IMR-90 (cell line): Measurements from ENCODE around the gene UTP14A. TPM values are rescaled to one million over a fixed set of nuclear protein-coding genes. Genes with fewer than 3 reads are reported as not detected.
"Not testable (repeated sequence)": the region's sequence is repeated elsewhere in the genome, so short reads cannot be mapped to it uniquely, and the experiment has no call there.

ENCODE experiments used
- ATAC-seq: fragments of 200-7000 bp; cut with Tn5 transposase; 2 replicates; pipeline ENCODE4 v1.9.1; 2020; ENCODE audit warnings: low read depth, mild to moderate bottlenecking, moderate library complexity
- BruUV-seq: library from RNA; stranded (reverse); fragments of 400-500 nt; replicated peaks from 2 replicates; lab custom pipeline; 2021; lab: Mats Ljungman, UMichigan
- CTCF ChIA-PET: fragments of 300-600 bp; formaldehyde crosslinking; extraction: SDS; loops from one replicate; lab custom pipeline; 2021; ENCODE audit warnings: antibody characterized with exemption; lab: Yijun Ruan, JAX
- POLR2A ChIA-PET: fragments of 300-600 bp; sonication (Branson Sonifier 250); formaldehyde crosslinking; loops from one replicate; lab custom pipeline; 2022; ENCODE audit warnings: antibody characterized with exemption; ENCODE audit not compliant: unreplicated experiment; lab: Charles Lee
- DNase-seq: peaks from one replicate; pipeline ENCODE4 v3.0.0; 2013
- H2AFZ ChIP-seq: replicated peaks from 2 replicates; pipeline ENCODE3; 2013; ENCODE audit warnings: low read length, mild to moderate bottlenecking; ENCODE audit not compliant: poor library complexity
- H2AK5ac ChIP-seq: 2 replicates; pipeline ENCODE4 v1.6.1; 2013; ENCODE audit warnings: low read depth, low read length, inconsistent platforms
- H2AK9ac ChIP-seq: replicated peaks from 2 replicates; pipeline ENCODE3; 2013; ENCODE audit warnings: mild to moderate bottlenecking, low read depth, low read length, moderate library complexity; ENCODE audit not compliant: poor library complexity
- H2BK120ac ChIP-seq: 2 replicates; pipeline ENCODE4 v1.6.1; 2013; ENCODE audit warnings: low read depth, low read length, inconsistent platforms
- H2BK15ac ChIP-seq: 3 replicates; pipeline ENCODE4 v1.6.1; 2013; ENCODE audit warnings: low read depth, low read length, inconsistent platforms
- H2BK20ac ChIP-seq: 2 replicates; pipeline ENCODE4 v1.6.1; 2013; ENCODE audit warnings: low read depth, mild to moderate bottlenecking, inconsistent platforms, low read length, moderate library complexity
- H2BK5ac ChIP-seq: 2 replicates; pipeline ENCODE4 v1.6.1; 2013; ENCODE audit warnings: mild to moderate bottlenecking, low read depth, low read length, inconsistent platforms; ENCODE audit not compliant: poor library complexity, severe bottlenecking
- H3K14ac ChIP-seq: replicated peaks from 2 replicates; pipeline ENCODE4 v1.6.1; 2013; ENCODE audit warnings: low read depth, low read length, inconsistent platforms
- H3K18ac ChIP-seq: 2 replicates; pipeline ENCODE4 v1.6.1; 2013; ENCODE audit warnings: low read depth, low read length, control low read depth
- H3K23ac ChIP-seq: 2 replicates; pipeline ENCODE4 v1.6.1; 2013; ENCODE audit warnings: low read depth, low read length, inconsistent platforms
- H3K27ac ChIP-seq: 2 replicates; pipeline ENCODE4 v1.5.1; 2013; ENCODE audit warnings: mild to moderate bottlenecking, control low read depth, low read length; ENCODE audit not compliant: insufficient read depth
- H3K27me3 ChIP-seq: 2 replicates; pipeline ENCODE4 v1.6.1; 2013; ENCODE audit warnings: low read length; ENCODE audit not compliant: control insufficient read depth, insufficient read depth
- H3K36me3 ChIP-seq: 2 replicates; pipeline ENCODE4 v1.6.1; 2013; ENCODE audit warnings: low read length, mixed read lengths; ENCODE audit not compliant: control insufficient read depth, insufficient read depth
- H3K4ac ChIP-seq: 2 replicates; pipeline ENCODE4 v1.6.1; 2013; ENCODE audit warnings: low read depth, low read length, inconsistent platforms
- H3K4me1 ChIP-seq: 2 replicates; pipeline ENCODE4 v1.6.1; 2013; ENCODE audit warnings: low read length, mixed read lengths; ENCODE audit not compliant: control insufficient read depth, insufficient read depth
- H3K4me2 ChIP-seq: 2 replicates; pipeline ENCODE4 v1.6.1; 2013; ENCODE audit warnings: low read depth, mild to moderate bottlenecking, control low read depth, low read length, moderate library complexity
- H3K4me3 ChIP-seq: 2 replicates; pipeline ENCODE4 v1.5.1; 2013; ENCODE audit warnings: low read depth, mild to moderate bottlenecking, control low read depth, low read length, moderate library complexity; ENCODE audit not compliant: insufficient read depth
- H3K56ac ChIP-seq: 2 replicates; pipeline ENCODE4 v1.6.1; 2013; ENCODE audit warnings: low read length, inconsistent platforms; ENCODE audit not compliant: insufficient read depth; ENCODE audit errors: extremely low read depth
- H3K79me1 ChIP-seq, 2 experiments: 2 replicates each; pipeline ENCODE4 v1.6.1; 2013; ENCODE audit warnings: low read length in 2 of 2, inconsistent platforms in 1 of 2, low read depth in 1 of 2
- H3K9ac ChIP-seq: 2 replicates; pipeline ENCODE4 v1.6.1; 2013; ENCODE audit warnings: low read depth, low read length, control low read depth
- H3K9me1 ChIP-seq: 2 replicates; pipeline ENCODE4 v1.6.1; 2013; ENCODE audit warnings: low read length, inconsistent platforms; ENCODE audit not compliant: insufficient read depth
- H3K9me3 ChIP-seq: 2 replicates; pipeline ENCODE4 v1.6.1; 2013; ENCODE audit warnings: low read length; ENCODE audit not compliant: control insufficient read depth, insufficient read depth
- H4K20me1 ChIP-seq: 2 replicates; pipeline ENCODE4 v1.6.1; 2013; ENCODE audit warnings: low read length, inconsistent platforms; ENCODE audit not compliant: insufficient read depth
- H4K5ac ChIP-seq: 2 replicates; pipeline ENCODE4 v1.6.1; 2013; ENCODE audit warnings: mild to moderate bottlenecking, low read depth, low read length, control low read depth
- H4K8ac ChIP-seq, 2 experiments: 2 replicates each; pipeline ENCODE4 v1.6.1; 2013; ENCODE audit warnings: low read depth in 2 of 2, low read length in 2 of 2, control low read depth in 1 of 2, inconsistent platforms in 1 of 2
- H4K91ac ChIP-seq: 2 replicates; pipeline ENCODE4 v1.6.1; 2013; ENCODE audit warnings: low read depth, low read length, inconsistent platforms; ENCODE audit not compliant: insufficient read depth
- WGBS, 2 experiments: methylation state at CpG; one replicate each; pipeline versions ENCODE4 v1.1.5 to v1.1.7; 2013; ENCODE audit warnings: missing lambda C conversion rate in 2 of 2; ENCODE audit not compliant: insufficient read length in 1 of 2; ENCODE audit errors: extremely low coverage in 2 of 2; 5-methylcytosine and 5-hydroxymethylcytosine counted together
- dilution Hi-C: fragments of 300-500 bp; cut with HindIII; formaldehyde crosslinking; loops from one replicate; pipeline ENCODE4 v1.14.3; 2018; ENCODE audit warnings: low sequenced_read_pairs; ENCODE audit not compliant: unreplicated experiment
- in situ Hi-C: fragments of 300-500 bp; cut with MboI; formaldehyde crosslinking; loops from 3 replicates; pipeline ENCODE4 v1.14.3; 2019; ENCODE audit warnings: low sequenced_read_pairs, inconsistent platforms, mixed read lengths
- intact Hi-C: fragments of 100-400 bp; cut with micrococcal nuclease; formaldehyde crosslinking; loops from 2 replicates; pipeline ENCODE4 v1.10.0; 2022
- polyA plus RNA-seq, 3 experiments: library from polyadenylated mRNA; depleted of rRNA; stranded (reverse); fragments of >200 nt; gene quantifications; 2 replicates each; pipeline ENCODE4 v1.2.3, GENCODE V29; 2012; ENCODE audit warnings: low replicate concordance in 1 of 3
- total RNA-seq: library from RNA; depleted of rRNA; stranded (reverse); fragments of >200 nt; gene quantifications from 2 replicates; pipeline ENCODE4 v1.2.3, GENCODE V29; 2012

UTP14A gene
- total and polyA plus RNA-seq, 2 of the 4 experiments (the other 2 are of a cell fraction), result 13.8 to 15.2 TPM

DNA sequence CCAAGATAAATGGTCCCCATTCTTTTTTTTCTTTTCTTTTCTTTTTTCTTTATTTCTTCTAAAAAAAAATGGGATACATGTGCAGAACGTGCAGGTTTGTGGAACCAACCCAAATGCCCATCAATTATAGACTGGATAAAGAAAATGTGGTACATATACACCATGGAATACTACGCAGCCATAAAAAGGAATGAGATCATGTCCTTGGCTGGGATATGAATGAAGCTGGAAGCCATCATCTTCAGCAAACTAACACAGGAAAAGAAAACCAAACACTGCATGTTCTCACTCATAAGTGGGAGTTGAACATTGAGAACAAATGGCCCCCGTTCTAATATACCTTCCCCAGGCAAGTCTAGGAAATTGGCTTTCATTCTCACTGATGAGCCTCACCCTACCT, 39.6 kb upstream of the UTP14A start:
- BruUV-seq, H2BK20ac ChIP-seq, H3K9ac ChIP-seq, H4K20me1 ChIP-seq, H4K8ac ChIP-seq, H2AFZ ChIP-seq, H3K4me2 ChIP-seq, H3K14ac ChIP-seq, H3K23ac ChIP-seq, H3K4me1 ChIP-seq, H3K27ac ChIP-seq, H4K5ac ChIP-seq, H3K79me1 ChIP-seq, intact Hi-C loops, H3K18ac ChIP-seq, H2BK15ac ChIP-seq, H3K9me1 ChIP-seq, in situ Hi-C loops, POLR2A ChIA-PET, dilution Hi-C loops, H3K4ac ChIP-seq, DNase-seq, ATAC-seq, H3K4me3 ChIP-seq, H3K27me3 ChIP-seq, H2AK9ac ChIP-seq, H3K36me3 ChIP-seq, H3K56ac ChIP-seq, H2AK5ac ChIP-seq, H2BK120ac ChIP-seq, H2BK5ac ChIP-seq, H3K9me3 ChIP-seq, CTCF ChIA-PET, H4K91ac ChIP-seq: not testable (repeated sequence)
- WGBS, 2 experiments, result no CpG with 5 or more reads among the region's 3 CpGs
